Activated CD8-positive, alpha-beta T cell treated with anti-CD3 and anti-CD28 coated beads, Interleukin-2, amount 10 ng/mL, durations not matched to agents 7 days and 5 days (primary cell): ENCODE results near the gene MED4. TPM values are rescaled to one million over a fixed set of nuclear protein-coding genes. Genes with fewer than 3 reads are reported as not detected.

Experiments used
- ATAC-seq: fragments of 150-1000 bp; cut with Tn5 transposase; one replicate; pipeline ENCODE4 v1.10.0; 2021; ENCODE audit warnings: moderate library complexity
- CTCF ChIA-PET: fragments of 350-600 bp; sonication (Branson Sonifier 250); formaldehyde crosslinking; loops from one replicate; lab custom pipeline; 2021; ENCODE audit warnings: antibody characterized with exemption; lab: Charles Lee
- POLR2A ChIA-PET: fragments of 350-600 bp; sonication (Branson Sonifier 250); formaldehyde crosslinking; loops from one replicate; lab custom pipeline; 2021; ENCODE audit warnings: antibody characterized with exemption; lab: Charles Lee
- DNase-seq: peaks from one replicate; pipeline ENCODE4 v3.0.0-alpha.2; 2020
- H3K27ac Mint-ChIP-seq: one replicate; pipeline ENCODE4 v1.8.0; 2021; ENCODE audit warnings: mild to moderate bottlenecking, mixed read lengths
- H3K27me3 Mint-ChIP-seq: one replicate; pipeline ENCODE4 v1.8.0; 2021; ENCODE audit warnings: low read depth, mixed read lengths
- H3K36me3 Mint-ChIP-seq: one replicate; pipeline ENCODE4 v1.8.0; 2021; ENCODE audit warnings: low read depth, mixed read lengths
- H3K4me1 Mint-ChIP-seq: one replicate; pipeline ENCODE4 v1.8.0; 2021; ENCODE audit warnings: low read depth, mixed read lengths
- H3K4me3 Mint-ChIP-seq: one replicate; pipeline ENCODE4 v1.8.0; 2021; ENCODE audit warnings: mild to moderate bottlenecking, mixed read lengths
- H3K9me3 Mint-ChIP-seq: one replicate; pipeline ENCODE4 v1.8.0; 2022; ENCODE audit warnings: mixed read lengths; ENCODE audit not compliant: insufficient read depth
- total RNA-seq, 2 experiments: library from RNA; stranded (reverse); gene quantifications; one replicate each; pipeline ENCODE4 v1.2.3, GENCODE V29; 2021

The MED4 gene
- total RNA-seq, 2 experiments from 2014 or later = 65.3 to 65.5 TPM

DNA sequence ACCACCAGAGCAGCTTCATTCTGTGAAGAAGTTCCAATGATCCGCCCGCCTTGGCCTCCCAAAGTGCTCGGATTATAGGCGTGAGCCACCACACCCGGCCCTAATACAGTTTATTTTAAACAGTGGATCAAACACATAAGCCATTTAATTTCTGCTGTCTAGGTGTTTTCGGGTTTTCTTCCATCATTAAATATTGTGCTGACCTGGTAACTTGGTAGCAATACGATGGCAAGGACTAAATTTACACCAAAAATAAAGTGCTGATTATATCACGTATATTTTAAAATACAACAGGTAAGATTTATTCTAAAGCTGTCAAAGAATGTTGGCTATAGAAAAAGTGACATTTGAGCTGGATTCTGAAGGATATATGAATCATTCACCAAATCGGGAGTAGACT is 1.3 kb downstream of the MED4 start:
- Mint-ChIP-seq H3K4me1 (peaks cover 52% of the 10 kb centered on the region), H3K4me3 (peak overlapping the region; percentile 96), H3K27ac (peak overlapping the region; percentile 95), H3K9me3 (no peaks in the 10 kb centered on the region), H3K27me3 (peaks cover 1% of the 10 kb centered on the region), H3K36me3 (peaks cover 16% of the 10 kb centered on the region)
- ChIA-PET CTCF (interaction anchor here (0.6 to 3.8 kb wide), 14 partner anchors 8 to 1349 kb away, joined by 3 to 54 read pairs (median 9); partner anchors contain the start of gene NUDT15), POLR2A (interaction anchor here (2.0 to 2.9 kb wide), 3 partner anchors 15 to 139 kb away, joined by 12 to 27 read pairs (median 13); partner anchors contain the start of genes ITM2B and NUDT15)
- no peak for ATAC-seq
- DNase-seq = no peak

DNA sequence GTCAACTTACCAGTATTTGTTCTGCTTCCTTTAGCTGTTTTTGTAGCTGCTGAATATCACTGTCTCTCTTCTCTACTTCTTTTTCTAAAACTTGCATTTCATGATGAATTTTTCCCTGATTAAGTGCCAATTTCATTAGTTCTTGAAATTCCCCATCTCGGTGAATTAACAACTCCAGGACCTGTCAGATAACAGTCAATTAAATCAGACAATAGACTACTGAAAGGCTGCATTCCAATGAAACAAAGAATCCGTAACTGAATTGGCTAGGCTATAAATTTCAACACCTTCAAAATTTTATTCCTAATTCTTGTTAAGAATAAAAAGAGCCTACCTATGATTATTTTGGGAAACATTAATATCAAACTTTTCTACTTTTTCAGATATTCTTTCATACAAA is 8.6 kb downstream of the MED4 start:
- Mint-ChIP-seq H3K27me3 (no peaks in the 10 kb centered on the region), H3K9me3 (no peaks in the 10 kb centered on the region), H3K27ac (no peak overlapping the region), H3K4me1 (peaks cover 18% of the 10 kb centered on the region), H3K36me3 (peaks cover 34% of the 10 kb centered on the region), H3K4me3 (no peak overlapping the region)
- DNase-seq (no peak), ATAC-seq (no peak)
- ChIA-PET POLR2A (no interaction called here), CTCF (interaction anchor here (1.9 to 2.3 kb wide), 2 partner anchors 8 to 48 kb away, joined by 5 to 16 read pairs; partner anchors contain the start of genes MED4 and NUDT15)

DNA sequence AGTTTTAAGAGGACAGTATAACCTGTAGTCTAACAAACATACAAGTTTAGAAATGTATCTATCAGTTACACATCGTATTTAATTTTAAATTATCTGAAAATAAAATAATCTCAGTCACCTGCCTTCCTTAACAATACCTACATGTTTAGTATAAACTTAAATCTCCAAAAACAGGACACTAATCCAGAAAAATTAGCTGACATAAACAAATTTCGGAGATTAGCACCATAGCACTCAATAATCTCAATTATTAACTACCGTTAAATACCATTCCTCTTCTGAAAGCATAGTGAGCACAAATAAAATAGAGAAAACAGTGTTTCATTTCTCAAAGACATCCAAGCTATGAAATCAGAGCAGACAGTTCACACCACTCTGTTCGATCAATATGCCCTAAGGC is 13.2 kb downstream of the MED4 start:
- ATAC-seq (no peak), DNase-seq (no peak)
- CTCF ChIA-PET = interaction anchor here (1.7 kb wide), 1 partner anchor 13 kb away, joined by 6 read pairs; the partner anchor contains the start of gene MED4
- H3K27me3 Mint-ChIP-seq = no peaks in the 10 kb centered on the region
- peaks cover 12% of the 10 kb centered on the region for H3K4me1 Mint-ChIP-seq
- no peaks in the 10 kb centered on the region for H3K9me3 Mint-ChIP-seq
- no peak overlapping the region for H3K27ac Mint-ChIP-seq
- POLR2A ChIA-PET = no interaction called here
- H3K36me3 Mint-ChIP-seq = peaks cover 54% of the 10 kb centered on the region
- H3K4me3 Mint-ChIP-seq = no peak overlapping the region

DNA sequence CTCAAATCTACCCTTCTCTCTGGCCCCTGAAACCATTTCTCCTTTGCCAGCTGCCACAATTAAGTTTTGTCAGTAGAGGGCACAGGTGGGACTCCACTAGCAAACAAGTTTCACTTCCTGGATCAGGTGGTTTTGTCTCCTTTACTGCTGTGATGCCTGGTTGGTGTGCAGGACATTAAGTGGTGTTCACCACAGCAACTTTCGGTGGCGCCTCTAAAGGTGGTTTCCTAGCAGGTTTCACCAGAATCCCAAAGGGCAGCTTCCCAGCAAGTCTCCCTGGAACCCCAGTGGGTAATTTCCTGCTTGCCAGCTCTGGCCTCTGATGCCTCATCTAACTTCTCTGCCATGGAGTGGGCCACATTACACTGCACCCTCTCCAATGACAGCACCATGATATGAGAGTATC is 16.6 kb downstream of the MED4 start:
- DNase-seq (peak; percentile 67), ATAC-seq (peak; percentile 93)
- CTCF ChIA-PET = interaction anchor here (0.7 to 3.3 kb wide), 16 partner anchors 8 to 502 kb away, joined by 3 to 37 read pairs (median 6); partner anchors contain the start of genes MED4 and NUDT15
- POLR2A ChIA-PET = interaction anchor here (0.9 to 1.6 kb wide), 2 partner anchors 16 to 41 kb away, joined by 6 to 12 read pairs; partner anchors contain the start of genes MED4 and NUDT15
- H3K4me3 Mint-ChIP-seq = no peak overlapping the region
- peak overlapping the region; percentile 77 for H3K27ac Mint-ChIP-seq
- no peaks in the 10 kb centered on the region for H3K27me3 Mint-ChIP-seq
- peaks cover 12% of the 10 kb centered on the region for H3K4me1 Mint-ChIP-seq
- H3K9me3 Mint-ChIP-seq = peaks cover 7% of the 10 kb centered on the region
- H3K36me3 Mint-ChIP-seq = peaks cover 69% of the 10 kb centered on the region

DNA sequence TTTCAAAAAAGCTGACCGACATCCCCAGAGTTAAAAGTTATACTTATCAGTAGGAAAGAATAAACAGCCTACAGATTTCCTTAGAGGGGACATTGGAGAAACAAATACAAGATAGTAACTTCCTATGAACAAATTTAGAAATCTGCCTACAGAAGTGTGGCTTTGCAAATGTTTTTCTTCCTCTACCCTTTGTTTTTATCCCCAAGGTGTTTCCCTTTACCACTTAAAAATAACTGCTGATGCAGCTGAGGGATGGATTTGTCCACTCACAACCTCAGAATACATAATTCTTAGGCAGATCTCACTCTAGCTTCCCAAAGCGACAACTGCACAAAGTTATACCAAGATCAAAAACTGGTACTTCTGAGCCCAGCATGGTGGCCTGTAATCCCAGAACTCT is 20.9 kb downstream of the MED4 start:
- no peaks in the 10 kb centered on the region for H3K27me3 Mint-ChIP-seq
- H3K4me3 Mint-ChIP-seq = no peak overlapping the region
- H3K36me3 Mint-ChIP-seq = peaks cover 87% of the 10 kb centered on the region
- ChIA-PET POLR2A (no interaction called here), CTCF (interaction anchor here (1.9 kb wide), 1 partner anchor 36 kb away, joined by 8 read pairs; the partner anchor contains the start of gene NUDT15)
- DNase-seq (no peak), ATAC-seq (no peak)
- peaks cover 9% of the 10 kb centered on the region for H3K4me1 Mint-ChIP-seq
- H3K27ac Mint-ChIP-seq = no peak overlapping the region
- H3K9me3 Mint-ChIP-seq = peaks cover 34% of the 10 kb centered on the region

DNA sequence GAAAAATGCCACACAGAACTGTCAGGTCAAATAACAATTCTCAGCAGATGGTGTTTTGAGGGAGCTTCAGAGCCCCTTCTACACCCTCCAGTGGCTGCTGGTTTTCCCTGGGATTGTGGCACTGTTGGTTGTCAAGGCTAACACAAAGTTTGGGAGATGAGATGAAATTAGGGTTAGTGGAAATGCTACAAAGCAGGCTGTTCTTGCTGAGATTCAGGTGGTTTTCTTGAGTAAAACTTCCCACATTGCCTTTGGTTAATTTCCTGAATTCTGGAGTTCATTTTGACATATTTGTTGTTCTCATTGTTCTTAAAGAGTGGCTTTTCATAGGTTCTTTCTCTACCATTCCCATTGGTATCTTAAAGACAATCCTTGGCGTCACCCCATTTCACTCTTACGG is 22.1 kb downstream of the MED4 start:
- ChIA-PET POLR2A (no interaction called here), CTCF (interaction anchor here (1.0 to 1.9 kb wide), 2 partner anchors 25 to 35 kb away, joined by 3 to 8 read pairs; partner anchors contain the start of gene NUDT15)
- Mint-ChIP-seq H3K4me1 (peaks cover 2% of the 10 kb centered on the region), H3K27me3 (no peaks in the 10 kb centered on the region), H3K9me3 (peaks cover 43% of the 10 kb centered on the region), H3K27ac (no peak overlapping the region), H3K36me3 (peaks cover 88% of the 10 kb centered on the region), H3K4me3 (no peak overlapping the region)
- ATAC-seq (no peak), DNase-seq (no peak)

DNA sequence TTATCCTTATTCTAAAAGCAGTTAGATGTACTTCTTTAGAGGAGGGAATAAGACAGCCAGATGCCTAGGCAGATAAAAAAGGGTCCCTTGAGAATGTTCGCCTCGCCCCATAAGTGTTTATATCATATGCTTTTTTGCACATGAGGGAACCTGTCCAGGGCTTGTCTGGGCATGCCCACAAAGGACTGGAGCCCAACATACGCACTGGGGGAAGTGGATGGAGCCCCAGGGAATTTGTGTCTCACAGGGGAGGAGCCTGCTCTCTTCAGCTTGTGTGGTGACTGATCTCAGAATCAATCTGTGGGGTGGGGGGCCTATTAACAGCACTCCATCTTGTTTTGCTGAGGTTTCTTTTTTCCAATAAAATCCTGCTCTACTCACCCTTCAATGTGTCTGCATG is 22.6 kb downstream of the MED4 start:
- DNase-seq (no peak), ATAC-seq (no peak)
- ChIA-PET CTCF (interaction anchor here (1.0 to 1.9 kb wide), 2 partner anchors 24 to 34 kb away, joined by 3 to 8 read pairs; partner anchors contain the start of gene NUDT15), POLR2A (no interaction called here)
- Mint-ChIP-seq H3K4me1 (peaks cover 6% of the 10 kb centered on the region), H3K27ac (no peak overlapping the region), H3K27me3 (no peaks in the 10 kb centered on the region), H3K36me3 (peaks cover 93% of the 10 kb centered on the region), H3K9me3 (peaks cover 46% of the 10 kb centered on the region), H3K4me3 (no peak overlapping the region)

DNA sequence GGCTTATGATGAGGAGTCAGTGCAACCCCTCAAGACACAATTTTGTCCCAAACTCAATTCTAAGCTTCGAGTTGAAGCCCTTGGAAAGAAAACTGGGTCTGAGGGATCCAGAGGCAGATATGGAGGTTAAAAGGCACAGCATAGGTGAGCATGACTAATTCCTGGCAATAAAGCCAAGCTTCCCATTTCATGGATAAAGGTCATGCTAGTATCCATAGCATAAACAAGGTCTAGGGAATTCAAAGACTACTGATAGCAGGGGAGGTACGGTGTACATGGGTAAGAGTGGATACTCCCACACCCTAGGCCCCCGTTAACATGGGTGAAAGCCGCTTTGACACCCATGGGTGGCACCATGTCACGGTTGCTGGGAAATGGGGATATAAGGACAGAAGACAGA is 24.0 kb downstream of the MED4 start:
- H3K4me1 Mint-ChIP-seq = peaks cover 19% of the 10 kb centered on the region
- CTCF ChIA-PET = interaction anchor here (2.0 to 5.9 kb wide), 2 partner anchors 8 to 33 kb away, joined by 7 to 29 read pairs; partner anchors contain the start of gene NUDT15

DNA sequence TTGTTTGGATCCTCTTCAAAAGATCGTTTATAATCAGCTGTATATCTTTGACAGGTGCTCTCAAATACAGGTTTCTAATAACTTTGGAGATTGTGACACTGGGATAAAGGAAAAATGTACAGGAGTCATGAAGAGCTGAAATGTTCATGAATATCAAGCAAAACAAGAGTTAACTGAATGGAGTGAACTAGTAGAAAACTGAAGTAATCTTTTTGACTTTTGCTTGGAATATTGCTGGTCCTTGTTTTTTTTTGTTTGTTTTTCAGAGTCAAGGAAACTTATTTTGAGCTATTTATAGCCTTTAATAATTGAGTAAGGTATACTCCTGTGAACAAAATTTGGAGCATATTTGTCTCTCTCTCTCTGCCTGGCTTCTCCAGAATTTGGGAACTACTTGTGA is 25.3 kb downstream of the MED4 start:
- CTCF ChIA-PET = interaction anchor here (1.3 to 5.9 kb wide), 3 partner anchors 9 to 31 kb away, joined by 4 to 29 read pairs (median 7); partner anchors contain the start of genes MED4 and NUDT15
- POLR2A ChIA-PET = no interaction called here

More for the DNA sequence above, 24.0 kb downstream of the MED4 start:
- Mint-ChIP-seq H3K36me3 (peaks cover 98% of the 10 kb centered on the region), H3K4me3 (no peak overlapping the region), H3K27me3 (no peaks in the 10 kb centered on the region), H3K27ac (no peak overlapping the region), H3K9me3 (peaks cover 46% of the 10 kb centered on the region)
- POLR2A ChIA-PET = no interaction called here
- ATAC-seq (no peak), DNase-seq (no peak)

DNA sequence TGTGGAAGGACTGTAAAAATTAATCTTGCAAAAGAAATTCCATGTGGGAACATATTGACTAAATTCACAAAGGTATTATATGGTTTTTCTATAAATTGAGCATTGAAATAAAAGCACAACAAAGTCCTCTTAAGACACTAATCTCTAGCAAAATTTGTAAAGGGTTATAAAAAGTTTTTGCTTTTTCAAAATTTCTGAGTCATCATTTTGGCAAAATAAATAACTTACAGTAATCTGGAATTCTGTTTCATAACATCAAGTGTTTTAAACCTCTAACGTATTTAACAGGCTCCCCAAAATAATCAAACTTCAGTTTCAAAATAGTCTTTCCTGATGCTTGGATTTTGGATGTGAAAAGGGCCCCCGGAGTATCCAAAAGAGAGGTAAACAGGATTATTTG is 26.0 kb downstream of the MED4 start:
- no peak for DNase-seq
- POLR2A ChIA-PET = no interaction called here
- CTCF ChIA-PET = interaction anchor here (1.3 to 5.9 kb wide), 3 partner anchors 10 to 31 kb away, joined by 4 to 29 read pairs (median 7); partner anchors contain the start of genes MED4 and NUDT15
- H3K4me1 Mint-ChIP-seq = peaks cover 19% of the 10 kb centered on the region
- H3K27me3 Mint-ChIP-seq = no peaks in the 10 kb centered on the region
- H3K36me3 Mint-ChIP-seq = peaks cover 91% of the 10 kb centered on the region
- no peak overlapping the region for H3K4me3 Mint-ChIP-seq
- H3K27ac Mint-ChIP-seq = no peak overlapping the region
- H3K9me3 Mint-ChIP-seq = peaks cover 43% of the 10 kb centered on the region
- ATAC-seq = no peak

More for the DNA sequence above, 25.3 kb downstream of the MED4 start:
- Mint-ChIP-seq H3K36me3 (peaks cover 93% of the 10 kb centered on the region), H3K27ac (no peak overlapping the region), H3K27me3 (no peaks in the 10 kb centered on the region), H3K9me3 (peaks cover 46% of the 10 kb centered on the region), H3K4me3 (no peak overlapping the region), H3K4me1 (peaks cover 19% of the 10 kb centered on the region)
- no peak for DNase-seq
- ATAC-seq = no peak

DNA sequence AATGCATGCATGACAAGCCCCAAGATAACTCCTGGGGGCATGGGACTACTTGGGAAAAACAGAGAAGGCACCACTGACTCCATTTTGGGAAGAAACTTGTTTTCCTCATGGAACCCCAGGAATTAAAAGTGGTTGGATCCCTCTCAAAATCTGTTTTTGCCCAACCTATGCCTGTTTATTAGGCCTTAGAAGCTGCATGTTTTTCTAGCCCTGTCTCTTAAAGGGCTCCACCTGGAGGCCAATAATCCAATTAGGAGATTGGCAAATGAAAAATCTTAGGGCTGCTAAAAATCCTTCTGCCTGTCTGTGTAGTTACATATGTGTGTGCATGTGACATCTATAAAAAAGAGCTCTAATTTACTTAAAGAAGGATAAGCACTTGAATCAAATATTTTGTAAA is 26.9 kb downstream of the MED4 start:
- ATAC-seq (no peak), DNase-seq (no peak)
- POLR2A ChIA-PET = no interaction called here
- CTCF ChIA-PET = interaction anchor here (0.8 to 5.9 kb wide), 3 partner anchors 10 to 30 kb away, joined by 3 to 29 read pairs (median 8); partner anchors contain the start of gene NUDT15
- peaks cover 19% of the 10 kb centered on the region for H3K4me1 Mint-ChIP-seq
- no peak overlapping the region for H3K4me3 Mint-ChIP-seq
- peaks cover 82% of the 10 kb centered on the region for H3K36me3 Mint-ChIP-seq
- peaks cover 39% of the 10 kb centered on the region for H3K9me3 Mint-ChIP-seq
- no peaks in the 10 kb centered on the region for H3K27me3 Mint-ChIP-seq
- no peak overlapping the region for H3K27ac Mint-ChIP-seq
